IMR-90 (cell line): ENCODE data around the gene RAB30. TPM values are rescaled to one million over a fixed set of nuclear protein-coding genes. Genes with fewer than 3 reads are reported as not detected.

Experiments
- ATAC-seq: fragments of 200-7000 bp; cut with Tn5 transposase; 2 replicates; pipeline ENCODE4 v1.9.1; 2020; ENCODE audit warnings: low read depth, mild to moderate bottlenecking, moderate library complexity
- BruUV-seq: library from RNA; stranded (reverse); fragments of 400-500 nt; replicated peaks from 2 replicates; lab custom pipeline; 2021; lab: Mats Ljungman, UMichigan
- CTCF ChIA-PET: fragments of 300-600 bp; formaldehyde crosslinking; extraction: SDS; loops from one replicate; lab custom pipeline; 2021; ENCODE audit warnings: antibody characterized with exemption; lab: Yijun Ruan, JAX
- POLR2A ChIA-PET: fragments of 300-600 bp; sonication (Branson Sonifier 250); formaldehyde crosslinking; loops from one replicate; lab custom pipeline; 2022; ENCODE audit warnings: antibody characterized with exemption; ENCODE audit not compliant: unreplicated experiment; lab: Charles Lee
- DNase-seq: peaks from one replicate; pipeline ENCODE4 v3.0.0; 2013
- H2AFZ ChIP-seq: replicated peaks from 2 replicates; pipeline ENCODE3; 2013; ENCODE audit warnings: low read length, mild to moderate bottlenecking; ENCODE audit not compliant: poor library complexity
- H2AK5ac ChIP-seq: 2 replicates; pipeline ENCODE4 v1.6.1; 2013; ENCODE audit warnings: low read depth, low read length, inconsistent platforms
- H2AK9ac ChIP-seq: replicated peaks from 2 replicates; pipeline ENCODE3; 2013; ENCODE audit warnings: mild to moderate bottlenecking, low read depth, low read length, moderate library complexity; ENCODE audit not compliant: poor library complexity
- H2BK120ac ChIP-seq: 2 replicates; pipeline ENCODE4 v1.6.1; 2013; ENCODE audit warnings: low read depth, low read length, inconsistent platforms
- H2BK15ac ChIP-seq: 3 replicates; pipeline ENCODE4 v1.6.1; 2013; ENCODE audit warnings: low read depth, low read length, inconsistent platforms
- H2BK20ac ChIP-seq: 2 replicates; pipeline ENCODE4 v1.6.1; 2013; ENCODE audit warnings: low read depth, mild to moderate bottlenecking, inconsistent platforms, low read length, moderate library complexity
- H2BK5ac ChIP-seq: 2 replicates; pipeline ENCODE4 v1.6.1; 2013; ENCODE audit warnings: mild to moderate bottlenecking, low read depth, low read length, inconsistent platforms; ENCODE audit not compliant: poor library complexity, severe bottlenecking
- H3K14ac ChIP-seq: replicated peaks from 2 replicates; pipeline ENCODE4 v1.6.1; 2013; ENCODE audit warnings: low read depth, low read length, inconsistent platforms
- H3K18ac ChIP-seq: 2 replicates; pipeline ENCODE4 v1.6.1; 2013; ENCODE audit warnings: low read depth, low read length, control low read depth
- H3K23ac ChIP-seq: 2 replicates; pipeline ENCODE4 v1.6.1; 2013; ENCODE audit warnings: low read depth, low read length, inconsistent platforms
- H3K27ac ChIP-seq: 2 replicates; pipeline ENCODE4 v1.5.1; 2013; ENCODE audit warnings: mild to moderate bottlenecking, control low read depth, low read length; ENCODE audit not compliant: insufficient read depth
- H3K27me3 ChIP-seq: 2 replicates; pipeline ENCODE4 v1.6.1; 2013; ENCODE audit warnings: low read length; ENCODE audit not compliant: control insufficient read depth, insufficient read depth
- H3K36me3 ChIP-seq: 2 replicates; pipeline ENCODE4 v1.6.1; 2013; ENCODE audit warnings: low read length, mixed read lengths; ENCODE audit not compliant: control insufficient read depth, insufficient read depth
- H3K4ac ChIP-seq: 2 replicates; pipeline ENCODE4 v1.6.1; 2013; ENCODE audit warnings: low read depth, low read length, inconsistent platforms
- H3K4me1 ChIP-seq: 2 replicates; pipeline ENCODE4 v1.6.1; 2013; ENCODE audit warnings: low read length, mixed read lengths; ENCODE audit not compliant: control insufficient read depth, insufficient read depth
- H3K4me2 ChIP-seq: 2 replicates; pipeline ENCODE4 v1.6.1; 2013; ENCODE audit warnings: low read depth, mild to moderate bottlenecking, control low read depth, low read length, moderate library complexity
- H3K4me3 ChIP-seq: 2 replicates; pipeline ENCODE4 v1.5.1; 2013; ENCODE audit warnings: low read depth, mild to moderate bottlenecking, control low read depth, low read length, moderate library complexity; ENCODE audit not compliant: insufficient read depth
- H3K56ac ChIP-seq: 2 replicates; pipeline ENCODE4 v1.6.1; 2013; ENCODE audit warnings: low read length, inconsistent platforms; ENCODE audit not compliant: insufficient read depth; ENCODE audit errors: extremely low read depth
- H3K79me1 ChIP-seq, 2 experiments: 2 replicates each; pipeline ENCODE4 v1.6.1; 2013; ENCODE audit warnings: low read length in 2 of 2, inconsistent platforms in 1 of 2, low read depth in 1 of 2
- H3K9ac ChIP-seq: 2 replicates; pipeline ENCODE4 v1.6.1; 2013; ENCODE audit warnings: low read depth, low read length, control low read depth
- H3K9me1 ChIP-seq: 2 replicates; pipeline ENCODE4 v1.6.1; 2013; ENCODE audit warnings: low read length, inconsistent platforms; ENCODE audit not compliant: insufficient read depth
- H3K9me3 ChIP-seq: 2 replicates; pipeline ENCODE4 v1.6.1; 2013; ENCODE audit warnings: low read length; ENCODE audit not compliant: control insufficient read depth, insufficient read depth
- H4K20me1 ChIP-seq: 2 replicates; pipeline ENCODE4 v1.6.1; 2013; ENCODE audit warnings: low read length, inconsistent platforms; ENCODE audit not compliant: insufficient read depth
- H4K5ac ChIP-seq: 2 replicates; pipeline ENCODE4 v1.6.1; 2013; ENCODE audit warnings: mild to moderate bottlenecking, low read depth, low read length, control low read depth
- H4K8ac ChIP-seq, 2 experiments: 2 replicates each; pipeline ENCODE4 v1.6.1; 2013; ENCODE audit warnings: low read depth in 2 of 2, low read length in 2 of 2, control low read depth in 1 of 2, inconsistent platforms in 1 of 2
- H4K91ac ChIP-seq: 2 replicates; pipeline ENCODE4 v1.6.1; 2013; ENCODE audit warnings: low read depth, low read length, inconsistent platforms; ENCODE audit not compliant: insufficient read depth
- BHLHE40 ChIP-seq: fragments of 150-350 bp; IDR thresholded peaks from 2 replicates; pipeline ENCODE4 v1.6.1; 2016; ENCODE audit warnings: mild to moderate bottlenecking, low read depth, low read length
- CEBPB ChIP-seq: IDR thresholded peaks from 2 replicates; pipeline ENCODE4 v1.6.1; 2012; ENCODE audit warnings: low read depth, low read length, improper control_type of control experiment
- CHD1 ChIP-seq: IDR thresholded peaks from 2 replicates; pipeline ENCODE4 v1.6.1; 2012; ENCODE audit warnings: low read depth, low read length, improper control_type of control experiment
- FOS ChIP-seq: fragments of 150-350 bp; IDR thresholded peaks from 2 replicates; pipeline ENCODE4 v1.6.1; 2016; ENCODE audit warnings: low read depth, low read length
- MAFK ChIP-seq: IDR thresholded peaks from 2 replicates; pipeline ENCODE4 v1.6.1; 2012; ENCODE audit warnings: low read depth, low read length, improper control_type of control experiment
- MAZ ChIP-seq: IDR thresholded peaks from 2 replicates; pipeline ENCODE4 v1.6.1; 2012; ENCODE audit warnings: low read depth, mild to moderate bottlenecking, low read length, improper control_type of control experiment, moderate library complexity, borderline replicate concordance
- MXI1 ChIP-seq: IDR thresholded peaks from 2 replicates; pipeline ENCODE4 v1.6.1; 2012; ENCODE audit warnings: low read depth, mild to moderate bottlenecking, low read length, moderate library complexity, borderline replicate concordance
- NFE2L2 ChIP-seq: fragments of 150-350 bp; IDR thresholded peaks from 2 replicates; pipeline ENCODE4 v1.6.1; 2016; ENCODE audit warnings: low read depth, mild to moderate bottlenecking, low read length
- RAD21 ChIP-seq: IDR thresholded peaks from 2 replicates; pipeline ENCODE4 v1.6.1; 2012; ENCODE audit warnings: low read length, improper control_type of control experiment
- RCOR1 ChIP-seq: IDR thresholded peaks from 2 replicates; pipeline ENCODE4 v1.6.1; 2012; ENCODE audit warnings: mild to moderate bottlenecking, low read length, improper control_type of control experiment; ENCODE audit not compliant: insufficient replicate concordance
- RFX5 ChIP-seq: IDR thresholded peaks from 2 replicates; pipeline ENCODE4 v1.8.0; 2012; ENCODE audit warnings: low read depth, mild to moderate bottlenecking, low read length, moderate library complexity
- SMC3 ChIP-seq: fragments of 150-350 bp; IDR thresholded peaks from 2 replicates; pipeline ENCODE4 v1.6.1; 2016; ENCODE audit warnings: low read depth, mild to moderate bottlenecking, antibody characterized with exemption, low read length, moderate library complexity
- WGBS, 2 experiments: methylation state at CpG; one replicate each; pipeline versions ENCODE4 v1.1.5 to v1.1.7; 2013; ENCODE audit warnings: missing lambda C conversion rate in 2 of 2; ENCODE audit not compliant: insufficient read length in 1 of 2; ENCODE audit errors: extremely low coverage in 2 of 2; 5-methylcytosine and 5-hydroxymethylcytosine counted together
- dilution Hi-C: fragments of 300-500 bp; cut with HindIII; formaldehyde crosslinking; loops from one replicate; pipeline ENCODE4 v1.14.3; 2018; ENCODE audit warnings: low sequenced_read_pairs; ENCODE audit not compliant: unreplicated experiment
- in situ Hi-C: fragments of 300-500 bp; cut with MboI; formaldehyde crosslinking; loops from 3 replicates; pipeline ENCODE4 v1.14.3; 2019; ENCODE audit warnings: low sequenced_read_pairs, inconsistent platforms, mixed read lengths
- intact Hi-C: fragments of 100-400 bp; cut with micrococcal nuclease; formaldehyde crosslinking; loops from 2 replicates; pipeline ENCODE4 v1.10.0; 2022
- polyA plus RNA-seq, 3 experiments: library from polyadenylated mRNA; depleted of rRNA; stranded (reverse); fragments of >200 nt; gene quantifications; 2 replicates each; pipeline ENCODE4 v1.2.3, GENCODE V29; 2012; ENCODE audit warnings: low replicate concordance in 1 of 3
- total RNA-seq: library from RNA; depleted of rRNA; stranded (reverse); fragments of >200 nt; gene quantifications from 2 replicates; pipeline ENCODE4 v1.2.3, GENCODE V29; 2012
- TF ChIP-seq, protein P1 (sequence below): fragments of 150-350 bp; IDR thresholded peaks from 2 replicates; pipeline ENCODE4 v1.6.1; 2017; ENCODE audit warnings: mild to moderate bottlenecking, antibody characterized with exemption, low read length, low read depth
- TF ChIP-seq, protein P2 (sequence below): conservative IDR thresholded peaks from 2 replicates; pipeline ENCODE4 v1.5.1; 2012; ENCODE audit warnings: mild to moderate bottlenecking, low read depth, low read length, improper control_type of control experiment

The RAB30 gene
- total and polyA plus RNA-seq, 2 of the 4 experiments (the other 2 are of a cell fraction): 7.2 to 25.6 TPM

DNA sequence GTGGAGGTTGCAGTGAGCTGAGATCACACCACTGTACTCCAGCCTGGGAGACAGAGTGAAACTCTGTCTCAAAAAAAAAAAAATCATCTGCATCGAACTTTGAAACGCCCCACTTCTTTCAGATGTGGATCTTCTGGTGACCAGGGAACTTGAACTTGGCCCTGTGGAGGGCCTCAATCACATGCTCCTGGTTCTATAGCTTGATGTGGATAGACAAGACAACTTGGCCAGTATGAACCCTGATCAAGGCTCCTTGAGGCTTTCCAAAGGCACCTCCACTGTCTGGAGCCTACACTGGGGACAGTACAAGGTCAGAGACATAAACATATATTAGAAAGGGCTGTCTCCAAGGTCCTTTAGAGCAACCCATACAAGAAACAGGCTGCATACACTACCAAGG, 30.6 kb downstream of the RAB30 start:
- CTCF ChIA-PET: no interaction called here
- H3K79me1 ChIP-seq: peaks cover 16% of the 10 kb centered on the region in 2 experiments
- TF ChIP-seq BHLHE40 (no peak), MAZ (no peak), SMC3 (no peak), CEBPB (no peak), FOS (no peak), NFE2L2 (no peak), MXI1 (no peak), MAFK (no peak), RAD21 (no peak), RCOR1 (no peak), RFX5 (no peak), CHD1 (no peak)
- TF ChIP-seq, protein P1, sequence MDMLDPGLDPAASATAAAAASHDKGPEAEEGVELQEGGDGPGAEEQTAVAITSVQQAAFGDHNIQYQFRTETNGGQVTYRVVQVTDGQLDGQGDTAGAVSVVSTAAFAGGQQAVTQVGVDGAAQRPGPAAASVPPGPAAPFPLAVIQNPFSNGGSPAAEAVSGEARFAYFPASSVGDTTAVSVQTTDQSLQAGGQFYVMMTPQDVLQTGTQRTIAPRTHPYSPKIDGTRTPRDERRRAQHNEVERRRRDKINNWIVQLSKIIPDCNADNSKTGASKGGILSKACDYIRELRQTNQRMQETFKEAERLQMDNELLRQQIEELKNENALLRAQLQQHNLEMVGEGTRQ: no peak
- TF ChIP-seq, protein P2, sequence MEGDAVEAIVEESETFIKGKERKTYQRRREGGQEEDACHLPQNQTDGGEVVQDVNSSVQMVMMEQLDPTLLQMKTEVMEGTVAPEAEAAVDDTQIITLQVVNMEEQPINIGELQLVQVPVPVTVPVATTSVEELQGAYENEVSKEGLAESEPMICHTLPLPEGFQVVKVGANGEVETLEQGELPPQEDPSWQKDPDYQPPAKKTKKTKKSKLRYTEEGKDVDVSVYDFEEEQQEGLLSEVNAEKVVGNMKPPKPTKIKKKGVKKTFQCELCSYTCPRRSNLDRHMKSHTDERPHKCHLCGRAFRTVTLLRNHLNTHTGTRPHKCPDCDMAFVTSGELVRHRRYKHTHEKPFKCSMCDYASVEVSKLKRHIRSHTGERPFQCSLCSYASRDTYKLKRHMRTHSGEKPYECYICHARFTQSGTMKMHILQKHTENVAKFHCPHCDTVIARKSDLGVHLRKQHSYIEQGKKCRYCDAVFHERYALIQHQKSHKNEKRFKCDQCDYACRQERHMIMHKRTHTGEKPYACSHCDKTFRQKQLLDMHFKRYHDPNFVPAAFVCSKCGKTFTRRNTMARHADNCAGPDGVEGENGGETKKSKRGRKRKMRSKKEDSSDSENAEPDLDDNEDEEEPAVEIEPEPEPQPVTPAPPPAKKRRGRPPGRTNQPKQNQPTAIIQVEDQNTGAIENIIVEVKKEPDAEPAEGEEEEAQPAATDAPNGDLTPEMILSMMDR: no peak

More for the DNA sequence above, 30.6 kb downstream of the RAB30 start:
- Histone ChIP-seq H4K91ac (no peak overlapping the region), H2AK5ac (no peak overlapping the region; the same call in 1 of the 2 replicates), H3K36me3 (no peaks in the 10 kb centered on the region), H3K4ac (no peak overlapping the region; the same call in 1 of the 2 replicates), H3K4me2 (no peak overlapping the region), H3K14ac (no peak overlapping the region), H4K8ac (no peak overlapping the region), H3K27ac (no peak overlapping the region), H3K9me1 (peaks cover 4% of the 10 kb centered on the region; the same call in 1 of the 2 replicates), H2AFZ (no peak overlapping the region), H3K4me1 (peaks cover 7% of the 10 kb centered on the region), H2AK9ac (no peak overlapping the region), H3K56ac (no peak overlapping the region), H2BK20ac (no peak overlapping the region), H3K9me3 (no peaks in the 10 kb centered on the region), H4K20me1 (peaks cover 3% of the 10 kb centered on the region; the same call in 1 of the 2 replicates), H3K4me3 (no peak overlapping the region), H2BK15ac (no peak overlapping the region), H3K18ac (no peak overlapping the region), H3K27me3 (no peaks in the 10 kb centered on the region), H3K9ac (no peak overlapping the region), H2BK120ac (no peak overlapping the region), H4K5ac (no peak overlapping the region), H3K23ac (no peak overlapping the region), H2BK5ac (no peak overlapping the region)
- ATAC-seq (no peak), DNase-seq (no peak)
- WGBS, 2 experiments: no CpG with 5 or more reads among the region's 2 CpGs
- dilution Hi-C loops: no loop called here
- intact Hi-C loops: no loop called here
- no TSS peak for BruUV-seq
- in situ Hi-C loops: no loop called here
- POLR2A ChIA-PET: no interaction called here
